ENCODE measurements around the gene C1orf198. TPM values are rescaled to one million over a fixed set of nuclear protein-coding genes. Genes with fewer than 3 reads are reported as not detected.

Gene C1orf198
- total RNA-seq, 1 donor from 2014 or later: 85.2 TPM

GRCh38 chr1:230892018-230892491 is 23.7 kb upstream of the C1orf198 start:
- no peak for DNase-seq (ENCODE audit: low spot score)

- DNase-seq (ENCODE audit: low spot score): peak; percentile 32
Observed at GRCh38 chr1:230891413-230891812, 23.1 kb upstream of the C1orf198 start.

- no peak for DNase-seq (ENCODE audit: low spot score)
Observed at GRCh38 chr1:230884646-230885045, 16.3 kb upstream of the C1orf198 start.

- no peak for DNase-seq (ENCODE audit: low spot score)
Observed at GRCh38 chr1:230883967-230884366, 15.6 kb upstream of the C1orf198 start.

GRCh38 chr1:230879778-230880177 is 11.5 kb upstream of the C1orf198 start:
- no peak for DNase-seq (ENCODE audit: low spot score)

GRCh38 chr1:230878591-230878990 is 10.3 kb upstream of the C1orf198 start:
- peak; percentile 69 for DNase-seq (ENCODE audit: low spot score)

GRCh38 chr1:230877924-230878590 is 9.7 kb upstream of the C1orf198 start:
- DNase-seq (ENCODE audit: low spot score): no peak

- no peak for DNase-seq (ENCODE audit: low spot score)
Observed at GRCh38 chr1:230877146-230877923, 9.0 kb upstream of the C1orf198 start.

- DNase-seq (ENCODE audit: low spot score): no peak
Observed at GRCh38 chr1:230876660-230877059, 8.3 kb upstream of the C1orf198 start.

- DNase-seq (ENCODE audit: low spot score): no peak
Observed at GRCh38 chr1:230875370-230875769, 7.0 kb upstream of the C1orf198 start.

- DNase-seq (ENCODE audit: low spot score): no peak
Observed at GRCh38 chr1:230870916-230871315, 2.6 kb upstream of the C1orf198 start.

GRCh38 chr1:230869500-230869899 is 1.2 kb upstream of the C1orf198 start:
- peak; percentile 82 for DNase-seq (ENCODE audit: low spot score)

- DNase-seq (ENCODE audit: low spot score): peak; percentile 61
Observed at GRCh38 chr1:230868736-230869385, 540 bp upstream of the C1orf198 start.

GRCh38 chr1:230867101-230867902 is 1.0 kb downstream of the C1orf198 start:
- DNase-seq (ENCODE audit: low spot score): peak; percentile 10

GRCh38 chr1:230866171-230867070 is 1.9 kb downstream of the C1orf198 start:
- peak; percentile 48 for DNase-seq (ENCODE audit: low spot score)

GRCh38 chr1:230865062-230865817 is 3.1 kb downstream of the C1orf198 start:
- no peak for DNase-seq (ENCODE audit: low spot score)

GRCh38 chr1:230864441-230864840 is 3.9 kb downstream of the C1orf198 start:
- DNase-seq (ENCODE audit: low spot score): peak; percentile 22

- DNase-seq (ENCODE audit: low spot score): peak; percentile 59
Observed at GRCh38 chr1:230863449-230863848, 4.9 kb downstream of the C1orf198 start.

- DNase-seq (ENCODE audit: low spot score): no peak
Observed at GRCh38 chr1:230861970-230862595, 6.2 kb downstream of the C1orf198 start.

Data from umbilical cord (tissue), 2 donors.